Stimulated activated CD4-positive, alpha-beta T cell treated with anti-CD3 and anti-CD28 coated beads, Interleukin-4, amount 100 ng/mL, for 4 hours (primary cell): ENCODE results near the gene AKAP17A.
"Not testable (repeated sequence)": the region's sequence is repeated elsewhere in the genome, so short reads cannot be mapped to it uniquely, and the experiment has no call there.

Experiments used
- DNase-seq, 2 experiments: peaks; one replicate each; pipeline ENCODE4 v3.0.0-alpha.2; 2020

The AKAP17A gene

GRCh38 chrX:1591102-1591862 lies at the start of gene AKAP17A:
AKAP17A (plus strand) TSS chrX:1591604; CDS start chrX:1593463, 1,859 bp downstream.
- peak; percentile 98 for DNase-seq

- DNase-seq, result no peak
Observed at GRCh38 chrX:1542994-1543725, 48.2 kb upstream of the AKAP17A start.

GRCh38 chrX:1545776-1546408 lies 45.5 kb upstream of the AKAP17A start:
- no peak for DNase-seq

GRCh38 chrX:1546691-1547251 lies 44.6 kb upstream of the AKAP17A start:
- DNase-seq, result no peak

- DNase-seq, result no peak
Observed at GRCh38 chrX:1551959-1552546, 39.4 kb upstream of the AKAP17A start.

- peak in 1 of 2 experiments; percentile 39 for DNase-seq
Observed at GRCh38 chrX:1554469-1555210, 36.8 kb upstream of the AKAP17A start.

- no peak for DNase-seq
Observed at GRCh38 chrX:1555370-1555769, 36.0 kb upstream of the AKAP17A start.

- not testable (repeated sequence) for DNase-seq
Observed at GRCh38 chrX:1557442-1557841, 34.0 kb upstream of the AKAP17A start.

GRCh38 chrX:1558761-1559468 lies 32.5 kb upstream of the AKAP17A start:
- no peak for DNase-seq

- no peak for DNase-seq
Observed at GRCh38 chrX:1561164-1561563, 30.2 kb upstream of the AKAP17A start.

GRCh38 chrX:1564077-1564476 lies 27.3 kb upstream of the AKAP17A start:
- not testable (repeated sequence) for DNase-seq

GRCh38 chrX:1564750-1565683 lies 26.4 kb upstream of the AKAP17A start:
- no peak for DNase-seq

GRCh38 chrX:1574181-1574580 lies 17.2 kb upstream of the AKAP17A start:
- not testable (repeated sequence) for DNase-seq

GRCh38 chrX:1576201-1576992 lies 15.0 kb upstream of the AKAP17A start:
- no peak for DNase-seq

- no peak for DNase-seq
Observed at GRCh38 chrX:1577845-1578244, 13.6 kb upstream of the AKAP17A start.

- no peak for DNase-seq
Observed at GRCh38 chrX:1578511-1579173, 12.8 kb upstream of the AKAP17A start.

GRCh38 chrX:1581132-1581531 lies 10.3 kb upstream of the AKAP17A start:
- peak; percentile 55 to 60 for DNase-seq

- DNase-seq, result peak; percentile 45 to 53
Observed at GRCh38 chrX:1582686-1583437, 8.5 kb upstream of the AKAP17A start.
